Measurements from ENCODE around the gene PGBD4.

Gene PGBD4

GRCh38 chr15:34101366-34102174 is at the start of gene PGBD4, which contains the start of gene EMC7:
Gene PGBD4, plus strand, starts transcription at chr15:34102083. Its CDS starts 449 bp downstream, at chr15:34102532.
Gene EMC7, minus strand, starts transcription at chr15:34101862. Its CDS starts 23 bp downstream, at chr15:34101839.
- no peak for TF ChIP-seq CTCF (IDR thresholded peaks at IDR 0.05; ENCODE audit: insufficient read depth, low read depth, low read length, missing control alignments)
- DNase-seq (ENCODE audit: low read depth): peak; percentile 99
- peak within 1 kb of the TSS; percentile 95 for H3K4me3 ChIP-seq (ENCODE audit: low read depth, low read length)

- no peak for DNase-seq (ENCODE audit: low read depth)
- no peak for TF ChIP-seq CTCF (IDR thresholded peaks at IDR 0.05; ENCODE audit: insufficient read depth, low read depth, low read length, missing control alignments)
- H3K4me3 ChIP-seq (ENCODE audit: low read depth, low read length): no peak overlapping the region
These were observed 47.7 kb upstream of the PGBD4 start for GRCh38 chr15:34054081-34054707.

- H3K4me3 ChIP-seq (ENCODE audit: low read depth, low read length): no peak overlapping the region
- DNase-seq (ENCODE audit: low read depth): no peak
- TF ChIP-seq CTCF (IDR thresholded peaks at IDR 0.05; ENCODE audit: insufficient read depth, low read depth, low read length, missing control alignments): no peak
These were observed 45.9 kb upstream of the PGBD4 start for GRCh38 chr15:34055868-34056595.

GRCh38 chr15:34056911-34057310 is 45.0 kb upstream of the PGBD4 start:
- no peak overlapping the region for H3K4me3 ChIP-seq (ENCODE audit: low read depth, low read length)
- no peak for TF ChIP-seq CTCF (IDR thresholded peaks at IDR 0.05; ENCODE audit: insufficient read depth, low read depth, low read length, missing control alignments)
- DNase-seq (ENCODE audit: low read depth): no peak

GRCh38 chr15:34059476-34059875 is 42.4 kb upstream of the PGBD4 start:
- no peak for DNase-seq (ENCODE audit: low read depth)
- no peak for TF ChIP-seq CTCF (IDR thresholded peaks at IDR 0.05; ENCODE audit: insufficient read depth, low read depth, low read length, missing control alignments)
- no peak overlapping the region for H3K4me3 ChIP-seq (ENCODE audit: low read depth, low read length)

GRCh38 chr15:34059946-34060345 is 41.9 kb upstream of the PGBD4 start:
- DNase-seq (ENCODE audit: low read depth): no peak
- no peak overlapping the region for H3K4me3 ChIP-seq (ENCODE audit: low read depth, low read length)
- no peak for TF ChIP-seq CTCF (IDR thresholded peaks at IDR 0.05; ENCODE audit: insufficient read depth, low read depth, low read length, missing control alignments)

Data from GM12865 (cell line).